ENCODE results near the gene ATOH8. TPM values are rescaled to one million over a fixed set of nuclear protein-coding genes. Genes with fewer than 3 reads are reported as not detected.

Gene ATOH8
- total RNA-seq, 1 experiment from 2014 or later, result 129 TPM

DNA sequence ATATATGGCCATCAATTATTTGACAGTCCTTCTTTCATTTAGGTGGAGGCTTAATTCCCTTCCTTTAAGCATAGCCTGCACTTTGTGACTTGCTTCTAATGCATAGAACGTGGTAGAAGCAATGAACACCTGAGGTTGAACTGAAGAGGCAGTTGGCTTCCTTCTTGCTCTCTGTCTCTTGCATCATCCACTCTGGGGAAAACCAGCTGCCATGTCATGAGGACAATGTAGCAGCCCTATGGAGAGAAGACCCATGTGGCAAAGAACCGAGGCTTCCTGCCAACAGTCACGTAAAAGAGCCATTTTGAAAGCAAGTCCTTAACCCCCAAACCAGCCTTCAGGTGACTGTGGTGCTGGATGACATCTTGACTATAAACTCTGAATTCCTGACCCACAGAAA lies 46.8 kb downstream of the ATOH8 start:
- DNase-seq (ENCODE audit: low read depth), result no peak

DNA sequence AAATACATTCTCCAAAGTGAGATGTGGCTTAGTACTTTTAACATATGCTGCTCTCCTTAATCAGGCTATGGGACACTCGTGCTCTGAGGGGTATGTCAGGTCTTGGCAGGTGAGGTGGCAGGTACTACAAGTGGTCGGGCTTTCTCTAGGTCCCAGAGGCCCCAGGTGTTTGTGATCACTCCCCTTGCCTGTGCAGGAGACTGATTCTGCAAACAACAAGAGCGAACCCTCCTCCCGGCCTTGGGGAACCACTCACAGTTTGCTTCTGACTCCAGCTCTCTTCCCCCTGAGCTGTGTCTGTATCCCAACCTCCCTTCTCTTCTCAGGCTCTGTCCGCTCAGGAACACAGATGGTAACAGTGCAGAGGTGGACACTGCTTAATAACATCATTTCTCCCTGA lies 48.1 kb downstream of the ATOH8 start:
- DNase-seq (ENCODE audit: low read depth), result no peak

DNA sequence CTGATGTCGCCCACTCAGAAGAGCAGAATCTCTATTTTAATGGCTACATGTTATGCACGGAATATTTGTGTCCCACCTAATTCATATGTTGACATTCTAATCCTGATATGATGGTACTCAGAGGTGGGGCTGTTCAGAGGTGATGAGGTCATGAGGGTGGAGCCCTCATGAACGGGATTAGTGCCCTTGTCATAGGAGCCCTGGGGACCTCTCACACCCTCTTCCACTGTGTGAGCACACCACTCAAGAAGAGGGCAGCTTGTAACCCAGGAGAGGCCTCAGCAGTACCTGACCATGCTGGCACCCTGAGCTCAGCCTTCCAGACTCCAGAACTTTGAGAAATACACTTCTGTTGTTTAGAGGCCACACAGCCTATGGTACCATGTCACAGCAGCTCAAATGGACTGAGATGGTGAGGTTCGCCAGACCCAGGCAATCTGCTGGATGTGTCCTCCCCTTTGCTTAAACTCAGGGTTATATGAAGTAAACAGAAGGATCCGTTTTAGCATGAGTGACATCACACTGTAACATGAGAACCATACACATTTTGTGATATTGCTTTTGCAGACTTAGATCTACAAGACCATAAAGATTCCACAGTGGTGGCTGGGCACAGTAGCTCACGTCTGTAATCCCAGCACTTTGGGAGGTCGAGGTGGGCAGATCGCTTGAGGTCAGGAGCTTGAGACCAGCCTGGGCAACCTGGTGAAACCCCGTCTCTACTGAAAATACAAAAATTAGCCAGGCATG lies 48.7 kb downstream of the ATOH8 start:
- no peak for DNase-seq (ENCODE audit: low read depth)

DNA sequence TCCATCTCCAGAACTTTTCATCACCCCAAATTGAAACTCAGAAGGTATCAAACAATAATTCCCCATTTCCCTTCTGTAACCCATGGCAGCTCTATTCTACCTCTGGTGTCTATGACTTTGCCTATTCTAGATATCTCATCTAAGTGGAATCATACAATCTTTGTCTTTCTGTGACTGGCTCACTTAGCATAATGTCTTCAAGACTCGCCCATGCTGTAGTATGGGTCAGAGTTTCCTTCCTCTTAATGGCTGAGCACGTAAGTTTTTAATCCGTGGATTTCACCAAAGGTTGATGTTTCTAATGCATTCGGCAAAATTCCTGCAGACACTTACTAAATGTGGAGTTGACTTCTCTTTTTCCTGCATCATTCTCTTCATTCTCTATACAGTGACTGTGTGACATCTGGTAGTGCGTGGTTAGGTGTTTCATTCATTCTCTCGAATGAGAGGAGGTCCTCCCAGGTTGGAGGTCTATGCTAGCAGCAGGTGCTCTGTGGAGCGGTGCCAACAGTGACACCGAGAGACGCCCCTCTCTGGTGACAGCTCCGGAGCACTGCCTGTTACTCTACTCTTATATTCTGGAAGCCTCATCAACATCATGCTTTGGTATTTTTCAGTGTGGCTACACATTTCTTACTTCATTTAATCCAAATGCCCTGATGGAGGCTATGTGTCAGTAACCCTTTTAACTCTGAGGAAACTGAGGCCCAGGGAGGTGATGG lies 50.1 kb downstream of the ATOH8 start:
- DNase-seq (ENCODE audit: low read depth), result no peak

DNA sequence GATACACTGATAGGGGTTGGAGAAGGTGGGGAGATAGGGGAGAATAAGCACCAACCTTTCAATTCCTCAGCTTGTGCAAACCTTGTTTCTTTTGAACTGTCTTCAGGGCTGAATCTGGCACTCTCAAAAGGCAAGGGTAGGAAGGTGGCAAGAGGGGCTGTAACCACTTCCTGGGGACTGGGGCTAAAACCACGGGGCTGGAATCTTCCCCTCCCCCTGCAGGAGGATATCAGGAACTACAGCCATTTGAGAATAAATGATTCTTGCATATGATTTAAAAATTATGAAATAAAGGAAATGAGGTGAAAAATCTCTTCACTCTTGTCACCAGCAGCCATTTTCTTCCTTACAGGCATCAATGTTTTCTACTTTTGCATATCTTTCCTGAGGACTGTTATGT lies 50.8 kb downstream of the ATOH8 start:
- DNase-seq (ENCODE audit: low read depth), result no peak

DNA sequence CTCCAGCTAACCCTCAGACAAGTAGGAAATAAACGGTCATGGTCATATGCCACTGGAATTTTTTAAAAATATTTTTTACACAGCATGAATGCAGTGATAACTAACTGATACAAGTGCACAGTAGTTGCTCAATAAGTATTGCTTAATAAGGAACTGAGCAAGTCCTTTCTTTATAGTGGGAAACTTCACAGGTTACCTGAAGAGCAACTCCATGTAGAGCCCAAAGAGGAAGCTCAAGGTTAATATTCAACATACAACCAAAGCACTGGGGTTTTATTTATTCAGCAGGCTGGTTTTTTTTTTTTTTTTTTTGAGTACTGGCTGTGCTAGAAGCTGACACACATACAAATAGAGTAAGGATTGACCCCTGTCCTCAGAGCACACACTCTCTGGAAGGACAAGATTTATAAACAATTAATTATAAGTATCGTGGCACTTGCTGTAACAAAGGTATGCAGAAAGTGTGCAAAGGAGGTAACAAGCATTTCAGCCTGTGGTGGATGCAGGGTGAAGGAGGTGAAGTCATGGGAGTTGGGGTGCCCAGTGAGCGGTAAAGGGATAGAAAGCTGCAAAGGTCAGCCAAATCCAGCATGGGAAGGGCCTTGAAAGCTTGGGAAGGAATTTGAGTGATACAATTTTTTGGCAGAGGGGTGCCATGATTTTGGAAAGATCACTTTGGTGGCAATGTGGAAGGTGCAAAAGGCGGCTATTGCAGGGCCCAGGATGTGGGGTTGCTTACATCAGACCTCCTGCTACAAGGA lies 52.7 kb downstream of the ATOH8 start:
- no peak for DNase-seq (ENCODE audit: low read depth)

DNA sequence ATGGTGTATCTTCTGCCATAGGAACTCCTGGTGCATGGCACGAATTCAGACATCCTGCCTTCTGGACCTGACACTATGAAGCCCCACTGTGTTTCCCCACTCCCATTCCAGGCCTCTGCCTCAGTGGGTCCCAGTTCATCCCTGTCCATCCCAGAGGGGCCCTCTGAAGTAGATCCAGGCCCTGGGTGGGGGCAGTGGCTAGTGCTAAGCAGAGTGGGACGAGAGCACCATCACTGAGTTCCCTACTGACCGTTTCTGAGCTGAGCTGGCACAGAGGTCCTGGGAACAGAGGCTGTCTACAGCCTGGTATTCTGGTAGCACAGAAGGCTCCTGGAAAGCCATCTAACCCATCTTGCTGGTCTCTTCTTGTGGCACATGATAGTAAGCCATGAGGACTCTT lies 54.0 kb downstream of the ATOH8 start:
- DNase-seq (ENCODE audit: low read depth), result no peak

DNA sequence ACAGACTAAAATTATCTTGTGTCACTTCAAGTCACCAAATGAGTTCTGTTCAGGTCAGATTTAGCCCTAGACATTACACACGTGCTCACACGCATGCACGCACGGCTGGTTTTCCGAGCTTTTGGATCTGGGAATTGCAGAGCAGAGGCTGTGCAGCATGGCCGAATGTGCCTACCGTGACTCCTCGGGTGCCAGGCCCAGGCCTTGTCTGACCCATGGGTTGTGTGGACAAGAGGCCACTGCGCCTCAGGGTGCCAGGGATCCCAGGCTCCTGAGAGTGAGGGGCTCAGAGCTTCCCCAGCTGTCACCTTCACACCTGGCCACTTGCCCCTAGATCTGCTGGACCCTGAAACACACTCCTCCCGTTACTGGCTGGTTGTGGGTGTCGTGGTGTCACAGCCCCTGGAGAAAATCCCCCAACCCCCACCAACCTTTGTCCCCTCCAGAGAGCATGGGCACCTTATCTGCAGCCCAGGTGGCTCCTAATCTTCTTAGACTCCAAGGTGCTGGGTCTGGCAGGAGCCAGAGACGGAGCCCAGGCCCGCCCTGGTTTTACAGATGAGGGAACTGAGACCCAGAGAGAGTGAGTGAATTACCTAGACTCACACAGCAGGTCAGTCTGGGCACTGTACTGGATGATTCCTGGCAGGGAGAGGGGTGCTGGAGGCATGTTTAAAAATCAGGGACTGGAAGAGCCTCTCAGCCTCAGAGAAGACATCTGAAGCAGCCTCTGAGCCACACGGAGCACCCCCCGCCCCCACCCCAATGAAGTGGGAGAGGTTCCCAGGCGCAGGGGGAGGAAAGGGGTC lies 56.8 kb downstream of the ATOH8 start:
- no peak for DNase-seq (ENCODE audit: low read depth)

DNA sequence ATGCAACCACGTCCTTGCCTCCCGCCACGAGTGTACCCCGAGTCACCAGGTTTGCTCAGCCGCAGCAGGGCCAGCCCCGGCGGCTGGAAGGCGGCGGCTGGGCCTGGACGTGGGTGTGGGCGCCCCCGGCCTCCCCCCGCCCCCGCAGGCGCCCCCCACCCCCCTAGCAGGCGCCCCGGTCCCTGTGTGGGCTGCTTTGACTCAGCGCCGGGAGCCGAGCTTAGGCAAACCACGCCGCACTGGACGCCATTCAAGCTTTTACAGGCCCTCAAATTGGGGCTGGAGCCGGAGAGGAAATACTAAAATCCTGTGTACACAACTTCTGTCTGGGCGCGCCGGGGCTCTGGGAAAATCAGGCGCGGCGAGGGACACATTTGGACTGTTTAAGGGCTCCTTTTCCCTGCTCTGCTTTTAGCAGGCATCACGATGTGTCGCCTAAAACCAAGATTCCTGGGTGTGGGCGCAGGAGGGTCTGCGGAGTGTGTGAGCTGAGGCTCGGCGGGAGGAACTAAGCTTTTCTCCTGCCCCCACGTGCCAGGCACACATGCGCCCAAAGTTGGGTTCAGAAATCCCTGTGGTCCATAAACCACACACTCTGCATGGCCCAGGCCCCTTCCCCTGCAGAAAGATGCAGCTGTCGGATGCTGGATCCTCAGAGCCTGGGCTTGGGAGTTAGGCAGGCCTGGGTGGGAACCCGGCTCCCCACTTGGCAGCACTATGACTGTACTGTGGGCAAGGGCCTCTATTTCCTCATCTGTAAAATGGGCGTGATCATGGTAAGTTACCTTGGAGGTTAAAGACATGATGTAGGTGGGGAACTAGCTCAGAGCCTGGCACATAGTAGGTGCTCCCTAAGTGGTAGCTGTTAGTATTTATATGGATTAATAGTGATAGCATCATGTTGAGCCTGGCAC lies 57.6 kb downstream of the ATOH8 start:
- no peak for DNase-seq (ENCODE audit: low read depth)

DNA sequence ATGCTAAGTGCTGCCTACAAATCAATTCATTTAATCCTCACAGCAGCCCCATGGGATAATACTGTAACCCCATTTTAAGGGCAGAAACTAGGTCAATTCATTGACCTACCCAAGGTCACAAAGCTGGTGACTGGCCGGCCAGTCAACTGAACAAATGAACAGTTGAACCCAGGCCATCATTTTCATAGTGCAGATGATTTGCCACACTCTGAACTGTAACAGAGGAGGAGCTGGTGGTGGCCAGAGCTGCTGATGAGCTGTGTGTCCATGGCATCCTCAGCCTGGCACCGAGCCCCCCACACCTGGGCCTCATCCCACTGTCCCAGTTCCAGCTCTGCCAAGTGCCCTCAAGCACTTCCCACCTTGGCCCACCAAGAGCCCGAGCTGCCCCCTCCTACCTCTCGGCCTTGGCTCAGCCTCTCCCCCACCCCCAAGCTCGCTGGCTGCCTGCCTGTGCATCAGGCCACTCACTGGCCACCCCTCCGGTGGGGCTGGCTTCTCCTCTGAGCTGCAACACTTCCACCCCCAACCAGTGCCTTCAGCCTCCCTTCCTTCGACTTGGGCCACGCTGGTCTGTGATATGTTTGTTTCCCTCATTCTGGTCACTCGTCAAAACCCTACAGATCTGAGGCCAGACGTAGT lies 58.4 kb downstream of the ATOH8 start:
- no peak for DNase-seq (ENCODE audit: low read depth)

DNA sequence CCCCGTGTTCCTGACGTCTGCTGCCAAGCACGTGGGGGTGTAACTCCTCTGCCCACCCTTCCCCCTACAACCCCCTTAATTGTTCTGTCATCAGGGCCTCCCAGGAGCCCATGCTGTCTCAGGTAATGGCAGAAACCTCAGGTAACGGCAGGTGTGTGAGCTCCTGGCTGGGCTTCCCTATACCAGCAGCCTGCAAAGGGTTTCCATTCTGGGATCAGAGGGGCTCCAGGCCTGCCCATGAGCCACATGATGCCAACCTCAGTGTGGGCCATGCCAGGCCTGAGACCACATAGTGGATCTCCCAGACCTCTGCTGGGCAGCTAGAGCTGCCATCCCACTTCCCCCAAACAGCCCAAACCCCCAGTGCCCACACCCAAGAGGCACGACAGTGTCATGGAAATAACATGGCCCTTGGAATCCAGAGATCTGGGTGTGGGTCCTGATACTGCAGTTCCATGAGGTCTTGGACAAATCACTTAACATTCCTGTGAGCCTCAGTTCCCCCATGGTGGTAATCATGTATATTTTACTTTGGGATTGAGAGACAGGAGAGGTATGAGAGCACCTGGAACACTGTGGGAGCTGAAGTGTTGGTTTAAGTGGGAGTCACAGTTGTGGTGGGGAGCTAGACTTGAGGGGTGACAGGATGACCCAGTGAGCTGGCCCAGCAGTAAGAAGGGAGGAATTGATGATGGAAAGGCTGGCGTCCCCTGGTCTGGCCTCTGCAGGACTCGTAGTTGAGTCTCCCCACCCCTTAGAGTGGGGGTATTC lies 59.6 kb downstream of the ATOH8 start:
- no peak for DNase-seq (ENCODE audit: low read depth)

DNA sequence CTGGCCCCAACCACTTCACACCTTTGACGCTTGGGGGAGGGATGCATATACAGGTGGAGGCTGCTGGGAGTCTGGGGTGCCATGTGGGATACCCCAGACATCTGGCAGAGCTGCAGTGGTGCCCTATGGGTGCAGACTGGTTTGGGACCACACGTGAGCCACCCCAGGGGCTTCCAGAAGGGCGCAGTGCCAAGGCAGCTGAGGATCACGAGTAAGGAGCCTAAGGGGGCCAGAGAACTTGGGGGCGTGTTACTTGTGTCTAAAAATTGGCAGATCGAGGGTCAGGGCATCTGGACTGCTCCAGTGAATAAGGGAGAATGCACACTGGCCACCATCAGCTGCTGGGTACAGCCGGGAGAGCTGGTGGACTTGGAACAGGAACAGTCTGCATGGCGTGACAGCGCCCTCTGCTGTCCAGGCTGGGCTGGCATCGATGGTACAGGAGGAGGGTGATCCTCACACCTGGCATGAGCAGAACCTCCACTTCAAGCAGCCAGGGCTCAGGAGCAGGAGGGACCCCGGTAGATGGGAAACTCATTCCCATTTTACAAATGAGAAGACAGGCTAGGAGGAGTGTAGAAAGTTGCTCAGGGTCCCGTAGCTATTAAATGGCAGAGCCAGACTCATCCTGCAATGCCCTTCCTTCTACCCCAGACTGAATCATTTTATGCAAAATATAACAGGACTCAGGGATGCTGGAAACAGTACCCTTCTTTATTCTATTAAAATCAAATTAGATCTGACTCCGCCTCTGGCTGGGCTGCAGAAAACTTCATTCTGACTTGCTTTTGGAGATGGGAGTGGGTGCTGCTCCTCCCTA lies 60.4 kb downstream of the ATOH8 start:
- peak; percentile 77 for DNase-seq (ENCODE audit: low read depth)

DNA sequence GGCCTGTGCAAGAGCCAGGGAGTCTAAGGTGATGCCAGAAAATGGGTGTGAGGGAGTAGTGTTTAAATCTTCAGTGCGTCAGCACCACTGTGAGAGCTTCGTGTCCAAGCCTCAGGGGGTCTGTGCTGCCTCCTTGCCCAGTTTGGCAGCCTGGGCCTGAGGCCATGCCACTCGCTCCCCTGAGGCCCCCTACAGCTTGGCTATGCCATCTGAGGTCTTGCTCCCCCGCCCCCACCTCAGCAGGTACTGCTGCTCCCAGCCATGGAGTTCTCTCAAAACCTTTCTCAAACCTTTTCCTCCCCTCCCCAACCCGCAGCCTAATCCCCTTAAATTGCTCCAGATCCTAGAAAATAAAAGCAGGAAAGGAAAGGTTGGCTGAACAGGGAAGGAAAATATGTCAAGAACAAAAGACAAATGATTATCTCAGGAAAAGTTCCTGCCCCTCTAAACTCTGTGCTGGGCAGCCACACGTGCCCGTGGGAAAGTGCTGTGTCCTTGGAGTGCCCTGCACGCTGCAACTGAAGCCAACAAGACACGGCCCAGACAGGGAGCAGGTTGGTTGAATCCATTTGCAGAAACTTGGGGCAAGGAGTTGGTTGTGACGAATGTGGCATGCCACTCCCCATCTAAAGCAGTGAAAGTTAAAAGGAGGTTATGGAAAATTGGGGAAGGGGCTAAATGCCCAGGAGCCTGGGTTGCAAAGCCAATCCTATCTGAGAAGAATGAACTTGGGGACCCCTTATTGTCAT lies 61.2 kb downstream of the ATOH8 start:
- DNase-seq (ENCODE audit: low read depth), result no peak

DNA sequence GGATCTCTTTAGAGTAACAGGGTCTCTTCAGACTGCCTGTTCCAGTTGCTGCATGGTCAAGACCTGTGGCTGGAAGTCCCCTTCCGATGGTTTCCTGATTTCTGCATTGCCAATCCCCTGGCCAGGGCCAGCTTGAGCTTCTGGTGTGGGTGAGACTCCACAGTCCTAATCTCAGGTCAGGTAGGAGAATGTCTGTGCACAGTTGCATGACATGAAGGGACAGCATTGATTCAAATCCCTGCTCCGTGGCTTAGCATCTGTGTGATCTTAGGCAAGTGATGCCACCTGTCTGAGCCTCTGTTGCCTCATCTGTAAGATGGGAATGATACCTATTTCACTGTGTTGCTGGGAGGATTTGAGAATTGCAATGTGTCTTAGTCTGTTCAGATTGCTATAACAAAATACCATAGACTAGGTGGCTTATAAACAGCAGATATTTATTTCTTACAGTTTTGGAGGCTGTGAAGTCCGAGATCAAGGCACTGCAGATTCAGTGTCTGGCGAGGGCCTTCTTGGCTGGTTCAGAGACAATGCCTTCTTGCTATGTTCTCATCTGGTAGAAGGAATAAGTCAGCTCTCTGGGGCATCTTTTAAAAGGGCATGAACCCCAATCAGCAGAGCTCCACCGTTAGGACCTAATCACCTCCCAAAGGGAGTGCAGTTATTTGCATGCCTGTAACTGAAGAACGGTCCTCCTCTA lies 66.2 kb downstream of the ATOH8 start:
- DNase-seq (ENCODE audit: low read depth), result no peak

DNA sequence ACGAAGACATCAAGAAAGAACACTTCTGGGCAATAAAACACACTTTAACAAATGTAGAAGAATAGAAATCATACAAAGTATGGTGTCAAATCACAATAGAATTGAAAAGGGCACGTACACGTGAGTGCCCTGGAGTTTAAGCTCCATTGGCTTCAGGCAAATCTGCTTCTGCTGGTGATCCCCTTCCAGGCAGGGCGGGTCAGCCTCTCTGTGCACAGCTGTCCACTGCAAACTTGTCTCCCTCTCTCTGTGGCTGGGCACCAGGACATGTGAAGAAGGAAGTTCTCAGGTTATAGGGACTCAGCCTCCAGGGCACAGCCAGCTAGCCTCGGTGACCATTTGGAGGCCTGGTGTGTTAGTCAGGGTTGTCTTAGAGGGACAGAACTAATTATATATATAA lies 69.0 kb downstream of the ATOH8 start:
- no peak for DNase-seq (ENCODE audit: low read depth)

DNA sequence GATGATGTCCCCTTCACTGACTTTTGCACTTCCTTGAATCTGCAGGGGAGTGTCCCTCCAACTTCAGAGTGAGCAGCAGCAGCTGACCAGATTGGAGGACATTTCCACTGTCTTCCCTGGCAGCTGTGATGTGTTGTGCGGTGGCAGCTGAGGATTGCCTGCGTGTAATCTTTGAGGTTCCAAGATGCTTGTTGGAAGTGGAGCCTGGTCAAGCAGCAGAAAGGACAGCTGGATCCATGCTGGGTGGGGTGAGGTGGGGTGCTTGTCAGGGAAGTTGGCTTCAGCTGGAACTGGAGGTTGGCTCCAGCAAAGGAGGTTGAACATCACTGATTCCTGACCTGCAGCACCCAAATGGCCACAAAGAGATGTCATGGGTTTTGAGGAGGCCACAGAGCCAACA lies 70.2 kb downstream of the ATOH8 start:
- DNase-seq (ENCODE audit: low read depth), result peak; percentile 44

Measured in LHCN-M2 (cell line).